HuH-7 (cell line): ENCODE measurements around the gene PLEKHO2.

Experiments used
- DNase-seq: peaks from one replicate; pipeline ENCODE4 v3.0.0; 2011; ENCODE audit warnings: low spot score

Gene PLEKHO2

DNA sequence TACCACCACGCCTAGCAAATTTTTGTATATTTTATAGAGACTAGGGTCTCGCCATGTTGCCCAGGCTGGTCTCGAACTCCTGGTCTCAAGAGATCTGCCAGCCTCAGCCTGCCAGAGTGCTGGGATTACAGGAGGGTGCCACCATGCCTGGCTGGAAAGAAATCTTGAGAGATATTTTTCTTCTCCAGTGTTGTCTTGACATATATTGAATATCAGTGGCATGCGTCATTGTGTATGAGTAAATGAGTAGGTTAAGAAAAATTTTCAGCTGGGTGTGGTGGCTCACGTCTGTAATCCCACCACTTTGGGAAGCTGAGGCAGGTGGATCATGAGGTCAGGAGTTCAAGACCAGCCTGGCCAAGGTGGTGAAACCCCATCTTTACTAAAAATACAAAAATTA lies 12.7 kb upstream of the PLEKHO2 start:
- no peak for DNase-seq

DNA sequence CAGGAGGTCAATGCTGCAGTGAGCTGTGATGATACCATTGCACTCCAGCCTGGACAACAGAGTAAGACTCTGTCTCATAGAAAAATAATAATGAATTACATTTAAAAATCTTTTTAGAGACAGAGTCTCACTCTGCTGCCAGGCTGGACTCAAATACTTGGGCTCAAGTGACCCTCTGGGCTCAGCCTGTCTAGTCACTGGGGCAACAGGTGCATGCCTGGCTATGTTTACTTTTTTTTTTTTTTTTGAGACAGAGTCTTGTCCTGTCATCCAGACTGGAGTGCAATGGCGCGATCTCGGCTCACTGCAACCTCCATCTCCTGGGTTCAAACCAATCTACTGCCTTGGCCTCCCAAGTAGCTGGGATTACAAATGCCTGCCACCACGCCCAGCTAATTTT lies 8.0 kb upstream of the PLEKHO2 start:
- DNase-seq = no peak

DNA sequence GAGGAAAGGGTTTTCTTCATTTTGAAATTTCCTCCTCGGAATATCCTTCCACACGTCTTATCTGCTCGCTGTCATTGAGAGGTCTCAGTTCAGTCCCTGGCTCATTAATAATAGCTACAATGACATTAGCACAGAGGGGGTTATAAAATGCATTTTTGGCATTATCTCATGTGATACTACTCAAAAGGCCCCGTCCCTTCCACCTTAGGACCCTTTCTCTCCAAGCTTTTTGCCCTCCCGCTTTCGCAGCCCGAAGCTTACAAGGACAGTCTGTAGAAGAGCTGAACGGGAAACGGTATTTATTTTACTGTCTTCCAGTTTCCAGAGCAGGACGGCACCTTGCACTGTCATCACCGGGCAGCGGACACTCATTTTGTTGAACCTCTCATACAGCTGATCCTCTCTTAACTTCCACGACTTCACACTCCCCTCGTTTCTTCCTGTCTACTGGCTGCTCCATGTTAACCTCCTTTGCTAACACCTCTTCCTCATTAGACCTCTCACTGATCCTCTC lies 5.6 kb upstream of the PLEKHO2 start:
- no peak for DNase-seq

DNA sequence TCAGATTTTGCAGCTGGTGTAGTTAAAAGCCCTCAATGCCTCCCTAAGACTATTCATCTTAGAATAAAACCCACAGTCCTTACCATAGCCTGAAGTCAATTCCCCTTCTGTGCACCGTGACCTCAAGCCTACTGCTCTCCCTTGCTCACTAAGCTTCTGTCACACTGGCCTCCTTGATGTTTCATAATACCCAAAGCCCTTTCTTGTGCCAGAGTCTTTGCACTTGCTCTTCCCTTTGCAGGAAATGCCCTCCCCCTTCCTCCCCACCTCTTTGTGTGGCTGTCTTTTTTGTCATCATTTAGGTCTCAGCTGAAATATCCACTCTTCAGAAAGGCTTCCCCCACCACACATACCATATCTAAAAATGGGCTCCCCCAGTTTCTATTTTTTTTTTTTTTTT lies 4.2 kb upstream of the PLEKHO2 start:
- no peak for DNase-seq

DNA sequence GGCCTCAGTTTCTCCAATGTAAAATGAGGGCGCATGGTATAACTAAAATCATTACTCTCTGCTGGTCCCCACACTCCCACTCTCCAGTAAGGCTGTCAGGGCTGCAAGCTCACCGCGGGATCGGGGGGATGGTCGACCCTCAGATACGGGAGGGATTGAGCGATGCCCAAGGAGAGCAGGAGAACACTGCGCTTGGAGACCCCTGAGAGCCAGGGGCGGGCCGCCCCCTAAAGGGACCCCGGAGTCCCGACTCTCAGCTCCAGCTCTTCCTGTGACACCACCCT lies 713 bp upstream of the PLEKHO2 start:
- DNase-seq = no peak

DNA sequence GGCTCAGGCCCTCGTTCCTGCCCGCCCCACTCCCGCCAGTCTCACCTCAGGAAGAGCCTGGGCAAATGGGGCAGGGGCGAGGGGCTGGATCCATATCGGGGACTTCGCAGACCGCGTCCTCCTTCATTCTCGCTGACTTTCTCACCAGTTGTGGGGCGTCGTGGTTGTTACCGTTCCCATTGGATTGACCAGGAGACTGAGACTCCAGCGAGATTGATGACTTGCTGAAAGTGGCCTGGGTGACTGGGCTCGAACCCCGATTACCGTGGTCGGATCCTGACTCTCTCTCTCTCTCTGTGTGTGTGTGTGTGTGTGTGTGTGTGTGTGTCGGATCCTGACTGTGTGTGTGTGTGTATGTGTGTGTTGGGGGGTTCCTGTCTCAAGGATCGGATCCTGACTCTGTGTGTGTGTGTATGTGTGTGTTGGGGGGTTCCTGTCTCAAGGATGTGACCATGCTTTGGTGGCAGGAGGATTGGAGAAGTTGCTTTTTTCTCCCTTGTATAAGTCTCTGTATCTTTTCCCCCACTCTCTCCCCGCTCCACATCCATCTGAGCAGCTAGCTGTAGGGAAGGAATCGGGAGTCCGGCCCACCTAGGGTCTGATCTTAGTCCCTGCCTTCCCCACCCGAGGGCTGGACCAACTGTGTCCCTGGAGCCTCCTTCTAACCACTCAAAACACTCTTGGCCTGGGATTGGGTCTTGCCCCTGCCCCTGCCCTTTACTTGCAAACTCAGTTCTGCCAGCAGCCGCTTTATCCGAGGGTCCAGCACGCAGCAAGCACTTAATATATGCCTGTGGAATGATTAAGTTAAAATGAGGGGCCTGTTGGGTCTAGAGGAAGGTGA lies 603 bp downstream of the PLEKHO2 start:
- peak; percentile 32 for DNase-seq

DNA sequence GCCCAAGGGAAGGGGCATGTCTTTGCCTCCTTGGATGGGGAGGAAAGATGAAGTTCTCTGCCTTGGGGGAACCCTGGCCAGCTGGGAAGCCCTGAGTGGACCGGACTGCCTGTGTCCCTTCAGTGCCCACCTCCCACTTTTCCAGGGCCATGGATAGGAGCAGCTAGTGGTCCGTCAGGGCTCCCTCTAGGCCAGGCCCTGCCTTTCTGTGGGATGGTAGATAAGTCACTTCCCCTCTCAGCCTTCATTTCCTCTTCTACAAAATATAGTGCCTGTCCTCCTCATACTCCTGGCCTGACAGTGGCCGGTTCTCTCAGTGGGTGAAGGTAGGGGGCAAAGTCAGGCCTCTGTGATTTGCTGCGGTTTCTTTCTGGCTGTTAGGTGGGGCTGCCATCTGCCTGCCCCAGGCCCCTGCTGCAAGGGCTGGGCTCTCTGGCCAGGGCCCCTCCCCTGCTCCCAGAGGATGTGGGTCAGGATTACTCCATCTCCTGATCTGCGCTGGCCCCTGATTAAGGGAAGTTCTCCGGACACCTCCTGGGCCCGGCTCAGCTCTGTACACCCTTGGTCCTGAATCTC lies 1.4 kb downstream of the PLEKHO2 start:
- peak; percentile 21 for DNase-seq

DNA sequence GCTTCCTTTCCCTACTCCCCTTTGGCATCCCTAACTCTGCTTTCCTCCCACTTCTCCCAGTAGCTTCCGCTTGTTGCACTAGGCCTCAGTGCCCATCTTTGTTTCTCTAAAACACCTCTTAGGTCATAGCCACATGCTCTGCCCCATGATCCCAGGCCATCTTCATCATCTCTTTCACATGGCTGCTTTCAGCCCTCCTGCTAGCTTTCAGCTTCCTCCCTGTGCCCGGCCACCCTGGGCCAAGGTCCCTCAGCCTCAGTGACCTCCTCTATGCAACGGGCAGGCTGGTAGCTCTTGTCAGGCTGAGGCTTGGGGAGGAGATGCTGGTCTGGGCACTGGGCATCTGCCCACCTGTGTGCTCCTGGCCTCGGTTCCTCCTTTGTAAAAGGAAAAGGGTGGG lies 2.3 kb downstream of the PLEKHO2 start:
- no peak for DNase-seq

DNA sequence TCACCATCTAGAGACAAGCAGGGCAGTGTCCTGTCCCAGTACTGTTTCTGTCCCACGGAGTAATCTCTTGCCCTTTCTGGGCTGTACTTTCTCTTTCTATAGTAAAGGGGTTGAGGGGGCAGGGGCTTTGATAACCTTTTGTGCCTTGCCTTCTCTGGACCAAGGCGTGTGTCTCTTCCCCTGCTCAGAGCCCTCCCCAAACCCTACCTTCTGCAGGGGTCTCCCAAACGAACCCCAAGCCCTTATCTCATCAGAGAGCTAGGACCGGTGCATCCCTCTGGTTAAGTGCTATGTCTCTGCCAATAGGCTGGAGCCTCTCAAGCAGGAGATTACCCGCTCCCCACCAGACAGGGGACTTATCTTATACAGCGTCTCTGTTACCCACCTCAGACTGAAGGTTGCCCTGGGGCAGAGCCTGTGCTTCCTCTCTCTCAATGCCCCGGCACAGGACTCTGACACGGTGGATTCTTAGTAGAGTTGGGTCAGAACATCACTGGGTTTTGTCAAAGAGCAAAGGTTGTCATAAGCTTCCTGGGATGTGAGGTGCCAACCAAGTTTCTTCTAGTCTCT lies 2.9 kb downstream of the PLEKHO2 start:
- no peak for DNase-seq

DNA sequence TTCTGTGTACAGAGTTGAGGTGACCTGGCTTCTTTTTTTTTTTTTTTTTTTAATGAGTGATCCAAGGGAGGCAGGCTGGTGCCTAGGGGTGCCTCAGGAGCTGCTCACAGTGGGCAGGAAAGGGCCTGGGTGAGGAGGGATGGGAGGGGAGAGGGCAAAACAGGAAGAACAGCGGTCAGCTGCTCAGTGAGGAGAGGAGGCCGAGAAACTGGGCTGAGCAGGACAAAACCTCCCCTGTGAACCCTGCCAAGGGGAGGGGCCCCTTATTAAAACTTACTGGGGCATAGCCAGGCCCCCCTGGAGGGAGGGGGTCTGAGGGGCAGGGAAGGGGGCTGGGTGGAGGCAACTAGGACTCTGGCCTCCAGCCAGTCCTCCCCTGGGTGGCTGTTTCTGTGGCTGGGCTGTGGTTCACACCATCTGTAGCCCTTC lies 3.5 kb downstream of the PLEKHO2 start:
- no peak for DNase-seq

DNA sequence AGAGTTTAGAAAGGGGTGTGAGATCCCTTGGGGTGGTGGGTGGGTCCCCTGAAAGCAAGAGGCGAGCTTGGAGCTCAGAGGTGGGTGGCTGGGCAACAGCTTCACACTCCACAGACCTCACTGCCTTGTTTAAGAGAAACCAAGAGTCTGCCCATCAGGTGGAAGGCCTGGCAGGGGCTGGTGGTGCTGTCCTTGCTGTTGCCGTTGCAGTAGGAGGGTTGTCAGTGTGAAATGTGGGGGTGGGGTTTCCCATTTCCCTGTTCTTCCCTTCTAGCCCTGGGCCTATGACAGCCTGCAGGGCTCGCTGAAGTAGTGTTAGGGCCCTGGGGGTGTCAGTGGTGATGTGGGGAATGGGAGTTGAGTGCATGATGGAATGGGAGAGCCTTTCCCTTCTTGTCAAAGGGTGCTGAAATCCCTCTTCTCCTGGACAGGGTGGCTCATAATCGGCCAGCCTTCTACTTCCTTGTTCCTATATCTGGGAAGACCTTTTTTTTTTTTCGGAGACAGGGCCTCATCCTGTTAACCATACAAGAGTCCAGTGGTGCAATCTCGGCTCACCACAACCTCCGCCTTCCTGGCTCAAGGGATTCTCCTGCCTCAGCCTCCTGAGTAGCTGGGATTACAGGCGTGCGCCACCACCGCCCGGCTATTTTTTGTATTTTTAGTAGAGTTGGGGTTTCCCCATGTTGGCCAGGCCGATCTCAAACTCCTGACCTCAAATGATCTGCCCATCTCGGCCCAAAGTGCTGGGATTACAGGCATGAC lies 4.3 kb downstream of the PLEKHO2 start:
- no peak for DNase-seq

DNA sequence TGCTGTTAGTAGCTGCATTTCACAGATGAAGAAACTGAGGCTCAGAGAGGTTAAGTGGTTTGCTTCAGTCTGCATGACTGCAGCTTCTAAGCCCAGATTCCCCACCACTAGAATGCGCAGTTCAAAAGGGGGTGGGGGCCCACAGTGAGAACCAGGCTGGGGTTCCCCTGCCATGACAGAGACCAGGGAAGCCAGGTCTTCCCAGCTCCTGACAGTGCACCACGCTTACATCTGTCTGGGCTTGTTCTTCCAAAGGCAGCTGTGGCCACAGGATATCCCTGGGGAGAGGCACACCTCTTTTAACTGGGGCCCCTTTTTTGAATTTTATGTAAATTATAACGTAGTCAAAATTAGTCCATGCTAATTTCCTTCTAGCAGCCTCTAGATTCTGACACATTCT lies 5.3 kb downstream of the PLEKHO2 start:
- DNase-seq = no peak

DNA sequence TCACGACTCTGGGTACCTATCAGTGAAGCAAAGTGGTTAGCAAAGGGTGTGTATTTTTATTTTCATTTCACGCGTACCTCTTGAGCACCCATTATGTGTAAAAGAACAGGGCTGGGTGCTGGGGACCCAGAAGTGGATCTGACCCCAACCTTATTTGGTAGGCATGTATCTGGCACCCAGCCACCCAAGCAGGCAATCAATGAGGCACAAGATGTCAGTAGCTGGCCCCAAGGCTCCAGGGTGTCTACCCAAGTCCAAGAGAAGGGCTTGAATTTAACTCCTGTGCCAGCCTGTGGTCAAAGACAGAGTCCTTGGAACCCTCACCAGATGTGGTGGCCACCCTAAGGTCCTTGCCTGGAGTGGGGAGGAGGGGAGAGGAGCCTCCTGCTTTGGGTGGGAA lies 5.7 kb downstream of the PLEKHO2 start:
- DNase-seq = no peak

DNA sequence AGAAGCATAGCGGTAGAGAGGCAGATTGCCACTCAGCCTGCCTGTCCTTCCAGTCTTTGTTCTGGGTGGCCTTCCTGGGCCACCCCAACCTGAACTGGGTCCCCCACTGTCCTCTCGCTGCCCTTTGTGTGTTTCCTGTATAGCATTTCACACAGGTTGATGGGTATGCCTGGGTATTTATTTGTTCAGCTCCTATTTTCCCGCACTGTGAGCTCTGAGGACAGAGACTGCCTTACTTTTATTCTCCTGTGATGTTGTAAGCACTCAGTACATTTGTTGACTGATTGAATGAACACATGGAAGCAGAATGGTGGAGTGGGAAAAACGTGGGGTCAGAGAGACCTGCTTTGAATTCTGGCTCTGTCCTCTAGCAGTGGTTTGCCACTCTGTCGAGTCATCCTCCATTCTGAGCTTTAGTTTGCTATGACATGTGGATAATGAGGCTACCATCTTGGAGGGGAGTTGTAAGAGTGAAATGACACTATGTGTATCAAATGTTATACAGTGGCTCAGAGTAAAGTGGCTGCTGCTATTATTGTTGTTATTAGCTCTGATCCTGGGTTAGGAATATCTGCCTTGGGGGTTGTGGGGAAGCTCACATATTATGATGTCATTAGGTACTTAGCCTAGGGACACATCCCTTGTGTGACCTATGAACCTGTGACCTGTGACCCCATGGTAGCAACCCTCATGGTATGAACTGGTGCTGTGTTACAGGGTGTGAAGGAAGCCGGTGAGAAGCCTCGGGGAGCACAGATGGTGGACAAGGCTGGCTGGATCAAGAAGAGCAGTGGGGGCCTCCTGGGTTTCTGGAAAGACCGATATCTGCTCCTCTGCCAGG lies 6.4 kb downstream of the PLEKHO2 start:
- no peak for DNase-seq

DNA sequence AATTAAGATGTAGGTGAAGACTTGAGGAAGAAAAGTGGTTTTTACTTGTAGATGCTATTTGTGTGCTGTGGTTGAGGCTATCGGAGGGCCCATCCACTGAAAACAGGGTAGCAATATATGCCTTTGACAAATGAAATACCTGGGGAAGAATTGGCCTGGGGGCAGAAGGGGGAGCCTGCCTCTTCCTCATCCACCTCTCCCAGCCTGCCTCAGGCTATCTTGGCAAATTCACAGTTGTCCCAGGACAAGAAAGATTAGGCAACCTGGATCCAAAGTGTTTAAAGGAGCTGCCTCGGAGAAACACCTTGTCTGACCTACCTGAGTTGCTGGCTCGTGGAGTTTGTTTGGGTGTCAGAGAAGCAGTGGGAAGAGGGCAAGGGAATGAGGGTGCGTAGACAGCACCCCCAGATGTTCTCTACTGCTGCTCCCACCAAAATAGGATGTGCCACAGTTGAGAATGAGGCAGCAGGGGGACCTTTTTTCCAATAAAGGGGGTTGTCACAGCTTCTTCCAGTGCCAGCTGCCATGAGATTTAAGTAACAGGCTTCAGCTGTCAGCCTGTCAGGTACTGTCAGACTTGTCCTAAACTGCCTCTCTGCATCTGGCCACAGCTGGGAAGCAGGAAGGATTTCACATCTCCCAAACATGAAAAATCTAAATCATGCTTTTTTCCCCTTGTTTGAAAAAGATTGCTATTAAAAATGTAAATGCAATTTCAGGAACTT lies 9.2 kb downstream of the PLEKHO2 start:
- DNase-seq = no peak

DNA sequence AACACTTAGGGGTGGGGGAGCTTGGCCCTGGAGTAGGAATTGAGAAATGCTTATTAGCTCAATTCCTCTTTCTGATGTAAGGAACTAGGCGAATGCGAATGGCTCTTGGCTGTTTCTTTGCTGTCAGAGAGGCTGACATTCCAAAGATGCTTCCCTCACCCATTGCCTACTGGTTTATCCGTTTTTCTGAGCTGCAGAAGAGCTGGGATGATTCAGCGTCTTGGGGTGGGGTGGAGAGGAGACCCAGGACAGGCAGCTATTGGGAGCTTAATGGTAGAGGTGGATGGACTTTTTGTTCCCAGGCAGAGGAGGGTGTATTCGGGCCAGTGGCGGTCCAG lies 9.8 kb downstream of the PLEKHO2 start:
- DNase-seq = no peak

DNA sequence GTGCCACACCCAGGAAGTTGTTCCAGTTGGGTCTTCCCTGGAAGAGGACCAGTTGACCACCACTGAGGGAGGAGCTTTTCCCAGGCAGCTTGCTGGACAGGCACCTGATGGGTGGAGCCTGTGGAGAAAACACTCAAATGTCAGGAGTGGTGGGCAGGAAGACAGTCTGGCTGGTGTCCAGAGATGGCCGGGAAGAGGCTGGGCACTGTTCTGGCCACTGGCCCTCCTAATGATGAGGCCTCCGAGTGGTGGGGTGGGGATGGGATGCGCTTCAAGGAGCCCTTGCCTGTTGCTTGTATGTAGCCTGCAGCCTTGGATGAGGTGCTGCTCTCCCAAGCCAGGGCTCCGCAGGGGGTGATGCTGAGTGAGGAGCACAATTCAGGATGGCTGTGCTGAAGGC lies 12.3 kb downstream of the PLEKHO2 start:
- DNase-seq = no peak

DNA sequence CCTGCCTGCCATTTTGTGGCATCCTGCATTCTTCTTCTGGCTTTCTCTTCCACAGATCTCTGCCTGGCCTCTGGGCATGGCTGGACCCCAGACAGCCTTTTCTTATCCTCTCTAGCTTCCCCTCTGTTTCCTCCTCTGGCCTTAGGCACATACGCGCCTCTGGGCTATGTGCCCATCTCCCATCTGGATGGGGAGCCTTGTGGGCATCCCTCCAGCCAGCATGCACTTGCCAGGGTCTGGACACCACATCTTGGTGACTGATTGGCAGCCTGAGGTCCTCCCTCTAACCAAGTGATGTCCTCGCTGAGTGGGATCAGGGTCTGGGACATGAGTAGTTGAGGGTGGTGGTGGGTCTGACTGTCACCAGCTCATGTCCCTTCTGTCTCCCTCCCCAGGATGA lies 12.8 kb downstream of the PLEKHO2 start:
- DNase-seq = no peak

DNA sequence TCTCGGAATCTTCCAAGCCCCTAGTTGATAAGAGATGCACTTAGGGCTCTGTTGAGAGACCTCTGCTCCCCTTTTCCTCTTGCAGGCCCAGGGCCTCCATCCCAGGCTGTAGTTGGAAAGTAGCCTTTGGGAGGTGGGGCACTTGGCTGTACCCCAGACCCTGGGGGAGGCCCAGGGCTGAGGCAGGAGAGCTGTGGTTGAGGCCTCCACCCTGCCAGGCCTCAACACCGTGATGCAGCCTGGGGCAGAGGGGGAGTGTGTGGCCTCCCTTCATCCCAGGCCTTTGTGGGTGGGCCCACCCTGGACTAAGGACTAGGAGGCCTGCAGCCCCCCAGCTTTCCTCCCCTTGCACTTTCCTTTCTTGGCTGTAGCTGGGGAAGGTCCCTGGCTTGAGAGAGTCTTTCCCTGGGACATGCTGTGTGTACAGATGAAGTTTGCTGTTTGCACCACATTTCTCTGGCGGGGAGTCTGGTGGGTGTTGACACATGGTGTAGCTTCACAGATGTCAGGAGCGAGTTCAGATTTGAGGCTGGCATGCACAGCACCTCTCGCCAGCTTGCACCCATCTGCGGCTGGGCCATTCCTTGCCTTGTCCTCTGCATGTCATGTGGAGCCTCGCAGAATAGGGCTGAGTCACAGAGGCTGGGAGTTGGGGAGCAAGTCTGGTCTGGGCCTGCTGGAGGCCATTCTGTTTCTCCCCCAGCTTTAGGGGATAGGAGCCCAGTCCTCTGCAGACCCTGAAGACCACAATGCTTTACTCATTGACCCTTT lies 13.7 kb downstream of the PLEKHO2 start:
- no peak for DNase-seq

DNA sequence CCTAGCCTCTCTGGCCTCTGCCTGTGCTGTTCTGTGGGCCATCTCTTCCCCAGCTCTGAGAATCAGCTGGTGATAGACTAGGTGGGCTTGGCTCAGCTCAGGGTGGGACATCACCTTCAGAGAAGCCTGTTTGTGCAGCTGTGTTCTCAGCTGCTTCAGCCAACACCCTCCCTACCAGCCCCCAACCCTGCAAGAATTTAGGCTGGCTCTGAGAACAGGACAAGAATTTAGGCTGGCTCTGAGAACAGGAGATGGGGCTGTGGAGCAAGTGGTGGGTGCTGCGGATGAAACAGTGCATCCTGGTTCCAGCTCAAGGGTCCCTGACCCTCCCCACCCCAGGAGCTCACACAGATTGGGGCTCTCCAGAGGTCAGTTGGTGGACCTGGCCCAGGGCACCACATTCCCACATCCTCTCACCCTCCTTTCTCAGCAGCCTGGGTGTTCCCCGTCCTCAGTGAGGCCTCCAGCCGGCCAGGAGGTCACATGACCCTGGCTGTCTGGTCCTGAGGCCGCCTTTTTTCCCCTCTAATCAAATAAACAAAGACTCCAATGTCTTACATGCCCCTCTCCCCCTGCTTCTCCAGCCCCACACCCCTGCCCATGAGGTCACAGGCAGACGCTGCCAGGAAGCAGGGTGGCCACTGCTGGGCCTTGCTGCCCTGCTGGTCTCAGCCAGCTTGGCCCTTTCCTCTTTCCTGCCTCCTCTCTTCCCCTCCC lies 14.9 kb downstream of the PLEKHO2 start:
- peak; percentile 40 for DNase-seq
